HUES64 (cell line): ENCODE measurements around the gene MICB.

ENCODE experiments used
- H3K27ac ChIP-seq: 2 replicates; pipeline ENCODE4 v1.7.0; 2013; ENCODE audit warnings: low read depth, low read length, inconsistent platforms
- H3K27me3 ChIP-seq: 2 replicates; pipeline ENCODE4 v1.6.1; 2013; ENCODE audit warnings: mild to moderate bottlenecking, low read length; ENCODE audit not compliant: insufficient read depth
- H3K36me3 ChIP-seq: 2 replicates; pipeline ENCODE4 v1.6.1; 2013; ENCODE audit warnings: mild to moderate bottlenecking, low read length; ENCODE audit not compliant: insufficient read depth
- H3K4me1 ChIP-seq: 2 replicates; pipeline ENCODE4 v1.6.1; 2013; ENCODE audit warnings: mild to moderate bottlenecking, low read length, moderate library complexity; ENCODE audit not compliant: insufficient read depth
- H3K4me3 ChIP-seq: 2 replicates; pipeline ENCODE4 v1.5.1; 2013; ENCODE audit warnings: mild to moderate bottlenecking, low read length, moderate library complexity
- H3K9ac ChIP-seq: 2 replicates; pipeline ENCODE4 v1.6.1; 2013; ENCODE audit warnings: mild to moderate bottlenecking, low read depth, low read length
- H3K9me3 ChIP-seq: 2 replicates; pipeline ENCODE4 v1.6.1; 2013; ENCODE audit warnings: low read depth, low read length; ENCODE audit not compliant: insufficient read depth
- WGBS: fragments of 150-250, 120-280 bp; methylation state at CpG from one replicate; pipeline ENCODE4 v1.1.7; 2013; ENCODE audit warnings: missing lambda C conversion rate; 5-methylcytosine and 5-hydroxymethylcytosine counted together

The MICB gene

DNA sequence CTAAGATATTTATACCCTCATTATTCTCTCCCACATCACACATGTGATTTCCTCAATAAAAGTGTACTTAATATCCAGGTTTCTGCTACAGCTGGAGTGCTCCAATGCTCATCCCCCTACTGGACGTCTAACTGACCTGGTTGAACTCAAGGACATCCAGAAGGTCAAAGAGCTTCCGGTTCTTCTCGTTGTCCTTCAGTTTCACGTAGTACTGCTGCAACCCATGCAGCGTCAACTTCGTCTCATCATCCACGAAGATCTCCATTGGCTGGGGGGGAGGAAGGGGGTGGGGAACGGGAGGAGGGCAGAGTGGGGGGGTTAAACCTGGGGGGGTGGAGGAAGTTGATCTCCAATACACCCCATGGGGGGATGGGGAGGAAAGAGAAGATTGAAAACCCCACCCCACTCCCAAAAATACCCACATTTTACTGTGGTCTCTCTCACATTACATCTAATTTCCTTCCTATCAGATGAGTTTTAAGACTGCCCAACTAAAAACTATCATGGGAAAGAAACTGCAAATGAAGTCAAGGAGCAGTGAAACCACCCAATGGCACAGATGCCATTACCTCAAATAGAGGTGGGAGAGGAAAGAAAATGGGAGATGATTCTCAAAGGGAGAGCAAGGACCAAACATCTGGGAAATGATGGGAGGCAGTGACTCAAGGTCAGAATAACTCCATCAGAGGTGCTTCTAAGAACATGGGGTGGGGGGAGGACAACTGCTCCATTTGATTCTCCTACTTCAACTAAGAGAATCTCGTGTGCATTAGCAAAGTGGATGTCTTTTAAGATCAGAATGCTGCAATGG is 34.9 kb downstream of the MICB start:
- Histone ChIP-seq H3K27ac (no peak overlapping the region), H3K36me3 (peaks cover 84% of the 10 kb centered on the region)
- WGBS = 95% methylated on average over 8 of the region's 9 CpGs

DNA sequence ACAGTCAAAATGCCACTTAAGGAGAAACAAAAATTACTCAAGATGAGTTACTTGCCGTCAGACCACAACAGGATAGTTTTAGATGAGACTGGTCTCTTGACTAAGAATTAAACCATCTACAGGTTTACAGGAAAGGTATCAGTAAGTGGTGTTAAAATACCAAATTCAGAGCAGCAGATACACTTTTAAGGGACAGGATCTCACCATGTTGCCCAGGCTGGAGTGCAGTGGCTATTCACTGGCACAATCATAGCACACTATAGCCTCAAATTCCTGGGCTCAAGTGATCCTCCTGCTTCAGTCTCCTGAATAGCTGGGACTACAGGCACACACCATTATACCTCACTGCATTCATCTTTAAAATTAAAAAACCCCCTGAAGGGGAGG is 35.5 kb downstream of the MICB start:
- Histone ChIP-seq H3K27ac (no peak overlapping the region), H3K9ac (no peak overlapping the region), H3K4me3 (no peak overlapping the region), H3K27me3 (no peaks in the 10 kb centered on the region), H3K9me3 (no peaks in the 10 kb centered on the region), H3K4me1 (no peaks in the 10 kb centered on the region), H3K36me3 (peaks cover 90% of the 10 kb centered on the region)
- whole genome bisulfite sequencing = 86% methylated on average over 1 of the region's 1 CpG

More for the DNA sequence above, 34.9 kb downstream of the MICB start:
- Histone ChIP-seq H3K4me1 (no peaks in the 10 kb centered on the region), H3K4me3 (no peak overlapping the region), H3K9ac (no peak overlapping the region), H3K27me3 (no peaks in the 10 kb centered on the region), H3K9me3 (no peaks in the 10 kb centered on the region)

DNA sequence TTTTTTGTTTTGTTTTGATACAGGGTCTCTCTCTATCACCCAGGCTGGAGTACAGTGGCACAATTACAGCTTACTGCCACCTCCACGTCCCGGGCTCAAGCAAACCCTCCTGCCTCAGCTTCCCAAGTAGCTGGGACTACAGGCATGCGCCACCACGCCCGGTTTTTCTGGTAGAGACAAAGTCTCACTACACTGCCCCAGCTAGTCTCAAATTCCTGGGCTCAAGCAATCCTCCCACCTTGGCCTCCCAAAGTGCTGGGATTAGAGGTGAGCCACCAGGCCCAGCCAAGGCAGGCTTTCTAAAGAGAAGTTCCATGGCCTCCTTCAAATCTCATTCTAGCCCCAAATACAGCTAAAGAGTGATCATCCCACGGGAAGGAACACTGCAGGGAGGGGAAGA is 36.1 kb downstream of the MICB start:
- no peak overlapping the region for H3K4me3 ChIP-seq
- 0 out of 2 replicates have a peak, but pooled peaks cover 1% of the 10 kb centered on the region for H3K4me1 ChIP-seq
- H3K36me3 ChIP-seq = peaks cover 96% of the 10 kb centered on the region
- WGBS = 96% methylated on average over 6 of the region's 6 CpGs
- no peak overlapping the region for H3K9ac ChIP-seq
- no peaks in the 10 kb centered on the region for H3K27me3 ChIP-seq
- no peaks in the 10 kb centered on the region for H3K9me3 ChIP-seq
- no peak overlapping the region for H3K27ac ChIP-seq

DNA sequence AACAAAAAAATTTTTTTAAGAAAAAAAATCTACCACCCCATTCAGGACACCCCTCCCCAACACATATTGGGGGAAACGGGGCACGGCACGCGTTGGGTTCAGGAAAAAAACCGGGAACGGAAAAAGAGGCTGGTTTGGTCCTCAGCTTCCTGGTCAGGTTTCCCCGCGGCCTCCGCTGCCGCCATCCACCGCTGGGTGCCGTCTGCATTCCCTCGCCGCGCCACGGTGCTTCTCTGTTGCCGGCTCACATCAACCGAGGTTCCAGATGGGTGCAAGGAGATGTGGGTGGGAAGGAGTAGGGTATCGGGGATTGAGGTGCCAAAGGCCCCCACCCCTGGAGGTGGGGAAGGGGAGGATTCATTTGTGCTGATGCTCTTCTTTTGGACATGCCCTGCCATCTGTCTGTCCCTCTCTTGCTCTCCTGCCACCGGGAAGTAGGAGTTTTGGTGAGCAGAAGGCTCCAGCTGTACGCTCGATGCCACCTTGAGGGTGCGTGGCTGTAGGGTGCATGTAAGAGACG is 36.6 kb downstream of the MICB start:
- Histone ChIP-seq H3K27me3 (no peaks in the 10 kb centered on the region), H3K9me3 (no peaks in the 10 kb centered on the region), H3K4me1 (peaks cover 7% of the 10 kb centered on the region; the same call in 1 of the 2 replicates), H3K36me3 (peaks cover 99% of the 10 kb centered on the region), H3K27ac (no peak overlapping the region), H3K9ac (no peak overlapping the region), H3K4me3 (no peak overlapping the region)
- WGBS = 92% methylated on average over 24 of the region's 24 CpGs

DNA sequence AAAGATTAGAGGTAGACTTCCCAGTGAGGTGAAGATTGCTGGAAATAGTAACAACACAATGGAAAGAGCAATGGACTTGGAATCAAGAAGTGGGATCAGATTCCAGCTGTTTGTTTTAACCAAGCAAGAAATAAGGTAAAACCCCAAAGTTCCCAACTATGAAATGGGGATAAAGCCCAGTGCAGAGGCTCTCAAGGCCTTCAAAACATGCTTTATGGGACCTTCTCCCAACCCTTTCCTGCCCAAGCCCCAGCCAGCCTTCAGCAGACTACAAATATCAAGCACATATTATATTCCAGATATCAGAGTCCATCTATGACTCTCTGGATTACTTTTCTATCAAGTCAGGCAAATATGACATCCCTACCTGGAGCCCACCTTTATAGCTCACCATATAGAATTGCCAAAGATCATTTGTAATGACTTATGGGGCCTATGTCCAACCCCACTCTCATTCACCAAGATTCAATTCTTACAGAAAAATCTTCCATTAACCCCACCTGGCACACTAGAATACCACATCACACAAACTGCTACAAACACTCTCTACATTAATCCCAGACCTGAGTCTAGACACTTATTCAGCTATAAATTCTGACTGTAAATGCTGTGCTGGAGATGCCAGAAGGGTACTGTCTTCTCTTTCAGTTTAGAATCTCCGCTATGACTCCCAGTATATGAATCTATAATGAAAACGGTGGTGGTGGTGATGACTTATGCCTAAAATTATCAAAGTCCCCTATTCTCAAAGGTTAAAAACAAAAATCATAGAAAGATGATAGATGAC is 37.8 kb downstream of the MICB start:
- H3K36me3 ChIP-seq = peaks cover 99% of the 10 kb centered on the region
- no peaks in the 10 kb centered on the region for H3K9me3 ChIP-seq
- H3K9ac ChIP-seq = no peak overlapping the region
- H3K4me3 ChIP-seq = no peak overlapping the region
- peaks cover 17% of the 10 kb centered on the region for H3K4me1 ChIP-seq
- WGBS = no CpG with 5 or more reads among the region's 2 CpGs
- no peak overlapping the region for H3K27ac ChIP-seq
- H3K27me3 ChIP-seq = no peaks in the 10 kb centered on the region

DNA sequence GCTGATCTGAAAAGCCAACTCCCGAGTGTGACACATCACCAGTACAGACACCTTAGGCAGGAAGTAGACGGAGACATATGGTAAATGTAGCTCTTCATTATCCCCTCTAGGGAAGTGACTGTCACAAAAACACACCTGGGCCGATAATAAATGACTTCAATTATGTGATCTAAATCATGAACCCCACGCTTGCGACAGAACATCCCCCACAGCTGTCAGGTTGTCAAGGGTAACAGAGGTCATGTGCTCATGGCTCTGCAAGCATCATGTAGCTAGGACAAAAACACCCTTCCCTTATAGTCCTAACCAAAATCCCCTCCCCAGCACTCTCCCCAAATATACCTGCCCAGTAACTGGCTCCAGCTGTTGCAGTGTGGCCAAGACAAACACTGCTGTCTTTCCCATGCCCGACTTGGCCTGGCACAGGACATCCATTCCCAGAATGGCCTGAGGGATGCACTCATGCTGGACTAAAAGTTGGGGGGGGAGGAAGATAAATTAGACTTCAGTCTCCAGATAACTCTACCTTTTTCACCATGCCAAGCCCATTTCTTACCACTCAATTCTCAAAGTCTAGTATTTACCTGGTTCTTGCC is 41.0 kb downstream of the MICB start:
- peak overlapping the region; percentile 89 for H3K4me3 ChIP-seq
- no peaks in the 10 kb centered on the region for H3K27me3 ChIP-seq
- H3K36me3 ChIP-seq = peaks cover 71% of the 10 kb centered on the region
- H3K4me1 ChIP-seq = peaks cover 23% of the 10 kb centered on the region
- no peak overlapping the region for H3K9ac ChIP-seq
- no peaks in the 10 kb centered on the region for H3K9me3 ChIP-seq
- WGBS = 98% methylated on average over 6 of the region's 6 CpGs
- no peak overlapping the region for H3K27ac ChIP-seq

DNA sequence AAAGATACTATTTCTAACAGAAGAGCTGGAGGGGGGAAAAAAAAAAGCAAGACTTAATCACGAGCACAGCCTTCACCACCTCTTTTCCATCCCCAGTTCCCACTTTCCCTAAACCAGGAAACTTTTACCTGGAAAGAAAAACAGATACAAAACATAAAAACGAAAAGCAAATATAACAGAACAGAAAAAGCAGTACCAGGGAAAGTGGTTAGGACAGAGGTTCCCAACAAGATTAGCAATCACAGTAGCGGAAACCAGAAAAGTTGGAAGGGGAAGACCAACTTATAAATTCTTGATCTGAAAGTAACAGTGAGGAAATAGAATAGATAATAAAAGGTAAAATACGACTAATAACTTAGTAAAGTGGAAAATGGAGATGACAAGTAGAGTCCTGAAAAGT is 42.7 kb downstream of the MICB start:
- Histone ChIP-seq H3K4me3 (peak overlapping the region; percentile 89), H3K36me3 (peaks cover 54% of the 10 kb centered on the region), H3K9ac (peak overlapping the region; percentile 100), H3K4me1 (peaks cover 23% of the 10 kb centered on the region), H3K9me3 (no peaks in the 10 kb centered on the region), H3K27me3 (no peaks in the 10 kb centered on the region), H3K27ac (peak overlapping the region; percentile 97)
- 25% methylated on average over 2 of the region's 4 CpGs for WGBS

DNA sequence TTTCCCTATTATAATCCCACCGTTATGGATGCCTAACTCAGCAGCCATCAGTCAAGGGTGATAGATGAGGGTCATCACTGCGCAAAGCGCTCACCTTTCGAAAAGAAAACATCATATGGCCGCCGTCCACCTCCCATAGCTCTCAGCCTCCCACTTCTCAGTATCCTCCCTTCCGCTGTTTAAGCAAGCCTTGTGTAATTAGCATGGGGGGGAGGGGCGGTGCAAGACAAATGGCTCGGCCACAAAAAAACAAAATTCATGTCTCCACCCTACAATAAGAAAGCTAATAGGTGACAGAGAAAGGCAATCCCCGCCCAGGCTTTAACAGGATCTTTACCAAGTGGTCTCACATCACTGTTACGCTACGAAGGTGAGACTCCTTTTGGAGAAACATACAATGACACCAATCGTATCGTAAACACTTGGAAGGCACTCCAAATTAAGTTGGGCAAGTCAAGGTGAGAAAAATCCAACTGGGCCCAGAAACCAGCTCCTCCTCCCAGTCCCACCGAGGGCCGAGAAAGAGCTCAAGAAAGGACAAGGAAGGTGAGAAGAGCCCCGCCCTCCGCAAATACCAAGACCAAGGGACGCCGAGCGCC is 43.2 kb downstream of the MICB start:
- Histone ChIP-seq H3K4me1 (peaks cover 23% of the 10 kb centered on the region), H3K27ac (peak overlapping the region; percentile 97), H3K27me3 (no peaks in the 10 kb centered on the region), H3K4me3 (peak overlapping the region; percentile 89), H3K36me3 (peaks cover 49% of the 10 kb centered on the region), H3K9ac (peak overlapping the region; percentile 100), H3K9me3 (no peaks in the 10 kb centered on the region)
- WGBS = 2% methylated on average over 18 of the region's 21 CpGs

DNA sequence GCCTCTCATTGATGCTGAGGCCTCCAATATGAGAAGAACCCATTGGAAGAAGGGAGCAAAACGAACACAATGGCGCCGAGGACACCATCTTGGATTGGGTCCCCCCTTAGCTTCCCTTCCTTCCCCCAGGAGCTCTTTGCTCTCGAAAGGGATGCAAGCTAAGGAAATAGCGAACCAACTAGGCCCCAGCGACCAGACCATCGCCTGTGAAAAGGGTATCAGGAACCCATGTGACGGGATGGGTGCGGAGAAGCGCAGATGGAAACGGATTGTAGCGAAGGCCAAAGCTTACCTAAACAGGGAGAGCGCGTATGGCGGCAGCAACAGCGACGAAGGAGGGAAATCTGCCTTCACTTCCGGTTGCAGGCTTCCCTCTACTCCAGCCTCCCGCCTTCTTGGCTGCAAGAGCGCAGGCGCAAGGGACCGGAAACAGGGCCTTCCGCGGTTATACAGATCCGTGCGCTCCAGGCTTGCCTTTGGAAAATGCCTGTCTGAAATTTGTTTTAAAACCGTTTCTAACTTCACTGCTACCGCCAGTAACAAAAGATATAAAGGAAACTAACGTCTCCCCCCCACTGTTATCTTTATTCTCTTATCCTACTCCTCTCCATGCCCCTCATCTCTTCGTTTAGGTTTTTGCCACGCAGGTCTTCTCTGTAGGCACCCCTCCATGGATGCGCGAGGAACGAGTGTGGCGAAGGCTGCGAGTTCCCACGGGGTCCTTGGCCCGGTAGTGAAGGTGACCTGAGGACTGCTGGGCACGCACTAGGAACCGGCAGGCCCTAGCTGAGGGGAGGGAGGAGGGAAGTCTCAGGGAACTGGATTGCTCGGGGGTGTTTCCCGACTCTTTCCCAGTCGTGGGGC is 43.9 kb downstream of the MICB start, which contains the start of gene DDX39B:
Gene DDX39B, minus strand, starts transcription at position 346 of the 864 bp plus-strand sequence. CDS start 1,471 bp downstream, outside the sequence.
- Histone ChIP-seq H3K4me3 (peak within 1 kb of the TSS; percentile 89), H3K27me3 (no peaks in the 10 kb centered on the region), H3K36me3 (peaks cover 41% of the 10 kb centered on the region), H3K4me1 (peaks cover 23% of the 10 kb centered on the region), H3K9me3 (no peaks in the 10 kb centered on the region), H3K27ac (peak within 1 kb of the TSS; percentile 97), H3K9ac (peak within 1 kb of the TSS; percentile 100)
- under 1% methylated on average over 43 of the region's 43 CpGs for WGBS

DNA sequence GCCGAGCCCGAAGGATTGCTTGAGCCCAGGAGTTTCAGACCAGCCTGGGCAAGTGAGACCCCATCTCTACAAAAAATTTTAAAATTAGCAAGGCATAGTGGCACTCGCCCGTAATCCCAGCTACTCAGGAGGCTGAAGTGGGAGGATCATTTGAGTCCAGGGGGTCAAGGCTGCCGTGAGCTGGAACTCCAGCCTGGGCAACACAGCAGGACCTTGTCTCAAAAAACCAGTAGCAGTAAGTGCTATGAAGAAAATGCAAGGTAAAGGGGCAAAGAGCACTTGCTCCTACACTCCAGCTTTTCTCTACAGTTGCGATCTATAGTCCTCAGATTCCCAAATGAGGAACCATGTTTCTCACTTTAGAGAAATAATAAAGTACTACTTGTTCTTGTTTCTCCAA is 45.7 kb downstream of the MICB start:
- H3K36me3 ChIP-seq = peaks cover 29% of the 10 kb centered on the region
- WGBS = 97% methylated on average over 6 of the region's 6 CpGs
- H3K9ac ChIP-seq = no peak overlapping the region
- no peaks in the 10 kb centered on the region for H3K9me3 ChIP-seq
- no peak overlapping the region for H3K27ac ChIP-seq
- H3K4me1 ChIP-seq = peaks cover 26% of the 10 kb centered on the region
- H3K4me3 ChIP-seq = no peak overlapping the region
- H3K27me3 ChIP-seq = no peaks in the 10 kb centered on the region
